Right lung (tissue), 10 donors: ENCODE measurements around the gene SALL4. TPM values are rescaled to one million over a fixed set of nuclear protein-coding genes. Genes with fewer than 3 reads are reported as not detected.
A peak's percentile ranks its signal among the peaks of the same experiment; 100 is the strongest.
"Not testable (repeated sequence)": the region's sequence is repeated elsewhere in the genome, so short reads cannot be mapped to it uniquely, and the experiment has no call there.

ENCODE experiments used
- DNase-seq, 2 donors: peaks; one replicate each; pipeline ENCODE4 v3.0.0-alpha.2; 2013
- long read RNA-seq, 8 donors: transcript quantifications; one replicate each; lab custom pipeline, GENCODE V29; 2026
- polyA plus RNA-seq, 5 donors: library from polyadenylated mRNA; unstranded; fragments of 120-200 nt; gene quantifications; one replicate each; pipeline versions ENCODE4 v1.2.1 to v1.2.3, GENCODE V29; 2013; ENCODE audit warnings: inconsistent platforms in 1 of 5, low replicate concordance in 1 of 5; ENCODE audit not compliant: insufficient read length in 5 of 5, insufficient read depth in 1 of 5

The SALL4 gene
- polyA plus RNA-seq: 10 to 100 TPM; 14.8 to 27.5 (median 18.5) TPM
- long read RNA-seq, donor 1: 0 reads
- long read RNA-seq, donor 2: 0 reads
- long read RNA-seq, donor 3, partial matches to known transcripts: 0 of 1 reads
- long read RNA-seq, donor 3, other reads (novel, unspliced or antisense): 0 of 1 reads
- long read RNA-seq, donor 4, partial matches to known transcripts: 0 of 1 reads
- long read RNA-seq, donor 4, other reads (novel, unspliced or antisense): 0 of 1 reads
- long read RNA-seq, donor 5, partial matches to known transcripts: 0 of 3 reads
- long read RNA-seq, donor 5, other reads (novel, unspliced or antisense): 0 of 3 reads
- long read RNA-seq, donor 6, partial matches to known transcripts: 0 of 2 reads
- long read RNA-seq, donor 6, other reads (novel, unspliced or antisense): 0 of 2 reads
- long read RNA-seq, donor 7, partial matches to known transcripts: 0 of 1 reads
- long read RNA-seq, donor 7, other reads (novel, unspliced or antisense): 0 of 1 reads
- long read RNA-seq, donor 8: 0 reads

DNA sequence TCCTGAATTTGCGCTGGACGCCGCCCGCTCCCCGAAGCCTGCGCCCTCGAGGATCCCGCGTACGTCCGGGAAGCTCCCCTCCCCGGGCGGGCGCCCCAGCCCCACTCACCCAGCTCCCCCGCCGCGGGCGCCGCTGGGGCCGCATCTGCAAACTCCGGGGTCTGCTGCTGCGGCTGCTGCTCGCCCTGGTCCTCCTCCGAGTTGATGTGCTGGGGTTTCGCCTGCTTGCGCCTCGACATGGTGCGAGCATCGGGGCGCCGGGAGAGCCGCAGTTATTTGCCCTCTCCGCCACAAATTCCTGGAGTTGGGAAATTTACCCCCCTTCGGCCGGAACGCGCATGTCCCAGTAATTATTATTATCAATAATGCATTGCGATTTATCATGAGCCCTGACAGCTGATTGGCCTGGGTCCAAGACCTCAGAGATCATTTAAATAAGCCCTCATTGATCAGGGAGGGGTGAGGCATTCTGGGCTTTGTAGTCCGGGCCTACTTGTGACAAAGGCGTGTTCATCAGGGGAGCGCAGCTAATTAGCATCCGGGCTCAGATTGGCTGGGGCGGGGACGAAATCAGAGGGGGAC is at the start of gene SALL4:
Gene SALL4, minus strand, starts transcription at position 352 of the 582 bp plus-strand sequence. Its CDS starts 113 bp downstream, at position 239.
- DNase-seq: peak; percentile 38 to 57

DNA sequence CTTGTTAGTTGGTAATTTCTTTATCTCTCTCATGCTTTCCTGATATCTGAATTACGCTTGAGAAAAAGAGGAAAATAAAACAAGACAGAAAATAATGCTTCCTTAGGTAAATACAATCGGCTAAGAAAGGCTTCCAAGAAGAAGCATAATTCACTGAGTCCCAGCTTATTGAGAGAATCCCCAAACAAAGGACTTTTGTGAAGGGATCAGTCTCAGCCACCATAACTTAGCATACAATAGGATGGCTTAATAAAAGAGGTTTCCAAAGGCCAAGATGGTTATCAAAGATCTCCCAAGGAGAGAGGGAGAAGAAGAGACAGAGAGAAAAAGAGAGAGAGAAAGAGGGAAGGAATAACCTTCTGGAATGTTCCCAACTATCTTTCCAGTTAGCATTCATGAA is 46.0 kb upstream of the SALL4 start:
- DNase-seq: no peak

DNA sequence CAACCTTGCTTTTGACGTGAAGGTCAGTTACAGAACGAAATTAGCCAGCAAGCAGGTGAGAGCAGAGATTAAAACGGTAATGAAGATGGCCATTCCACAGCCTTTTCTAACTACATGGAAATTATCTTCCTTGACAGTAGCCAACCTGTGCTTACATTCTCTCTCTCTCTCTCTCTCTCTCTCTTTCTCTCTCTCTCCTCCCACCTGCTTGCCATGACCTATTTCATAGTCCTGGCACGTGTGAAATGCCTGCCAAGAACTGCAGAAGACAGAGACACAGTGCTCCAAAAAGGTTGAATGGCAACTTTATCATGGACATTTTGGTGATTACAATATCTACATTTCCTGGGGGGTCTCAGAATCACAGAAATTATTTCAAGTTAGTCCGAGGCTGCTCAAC is 38.5 kb upstream of the SALL4 start:
- no peak for DNase-seq

DNA sequence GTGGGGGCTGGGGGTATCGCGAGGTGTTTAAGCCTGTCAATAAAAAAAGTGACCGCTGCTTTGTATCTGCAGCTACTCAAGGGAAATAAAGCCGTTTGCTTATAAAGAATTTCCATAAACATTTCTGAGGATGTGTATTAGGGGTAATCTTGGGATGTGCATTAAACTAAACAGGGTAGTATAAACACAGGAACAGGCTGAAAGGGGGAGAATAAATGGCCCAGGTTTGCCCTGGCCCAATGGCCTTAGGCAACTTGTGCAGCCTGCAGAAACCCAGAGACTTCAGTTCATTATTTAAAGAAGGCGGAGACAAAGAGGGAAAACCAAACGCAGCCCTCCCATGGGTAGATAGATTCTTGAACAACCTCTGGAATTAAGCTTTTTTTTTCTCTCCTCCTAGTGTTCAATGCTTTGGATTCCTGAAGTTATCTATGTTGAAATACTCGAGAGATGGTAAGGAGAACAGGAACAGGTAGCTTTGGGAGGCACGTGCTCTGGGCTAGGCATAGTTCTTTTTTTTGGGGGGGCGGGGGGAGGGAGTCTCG is 35.6 kb upstream of the SALL4 start:
- no peak for DNase-seq

DNA sequence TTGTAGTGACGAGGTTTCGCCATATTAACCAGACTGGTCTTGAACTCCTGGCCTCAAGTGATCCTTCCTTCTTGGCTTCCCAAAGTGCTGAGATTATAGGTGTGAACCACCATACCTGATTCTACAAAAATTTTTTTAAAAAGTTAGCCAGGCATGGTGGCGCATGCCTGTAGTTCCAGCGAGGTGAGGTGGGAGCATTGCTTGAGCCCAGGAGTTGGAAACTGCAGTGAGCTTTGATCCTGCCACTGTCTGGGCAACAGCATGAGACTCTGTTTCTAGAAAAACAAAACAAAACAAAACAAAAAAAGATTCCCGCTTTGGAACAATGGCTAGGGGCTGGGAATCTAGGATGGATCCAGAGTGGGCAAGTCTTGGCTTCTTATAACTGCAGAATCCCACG is 35.1 kb upstream of the SALL4 start:
- DNase-seq: no peak

DNA sequence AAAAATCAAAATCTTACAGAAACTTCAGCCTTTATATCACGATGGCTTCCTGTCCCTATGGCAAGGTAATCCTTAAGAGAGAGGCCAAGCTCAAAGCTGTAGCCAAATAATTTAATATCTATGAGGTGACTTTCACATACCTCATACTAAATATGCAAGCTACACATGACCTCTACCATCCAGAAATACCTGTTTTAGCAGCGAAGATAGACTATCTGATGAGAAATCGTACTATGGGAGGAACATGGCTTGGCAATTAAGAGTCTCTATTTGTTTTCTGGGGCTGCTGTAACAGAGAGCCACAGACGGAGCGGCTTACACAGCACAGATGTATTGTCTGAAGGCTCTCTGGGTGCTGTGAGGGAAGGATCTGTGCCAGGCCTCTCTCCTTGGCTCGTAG is 31.0 kb upstream of the SALL4 start:
- no peak for DNase-seq

DNA sequence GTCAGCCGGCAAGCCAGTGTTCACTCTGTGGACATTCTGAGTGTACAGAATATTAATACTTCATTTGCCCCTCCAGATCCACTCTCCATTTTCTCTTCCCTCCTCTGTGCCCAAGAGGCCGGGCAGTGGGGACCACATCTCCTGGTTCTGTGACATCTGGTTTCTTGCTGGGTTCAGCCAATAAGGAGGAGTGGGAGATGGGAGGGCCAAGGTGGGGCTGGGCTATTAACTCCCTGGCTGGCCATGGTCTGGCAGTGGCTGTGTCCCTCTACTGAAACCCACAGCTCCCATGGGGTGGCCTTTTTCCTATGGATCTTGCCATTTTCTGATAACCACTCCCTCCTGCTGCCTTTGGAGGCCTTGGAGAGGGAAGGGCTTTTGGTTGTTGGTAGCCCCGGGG is 30.0 kb upstream of the SALL4 start:
- DNase-seq: no peak

DNA sequence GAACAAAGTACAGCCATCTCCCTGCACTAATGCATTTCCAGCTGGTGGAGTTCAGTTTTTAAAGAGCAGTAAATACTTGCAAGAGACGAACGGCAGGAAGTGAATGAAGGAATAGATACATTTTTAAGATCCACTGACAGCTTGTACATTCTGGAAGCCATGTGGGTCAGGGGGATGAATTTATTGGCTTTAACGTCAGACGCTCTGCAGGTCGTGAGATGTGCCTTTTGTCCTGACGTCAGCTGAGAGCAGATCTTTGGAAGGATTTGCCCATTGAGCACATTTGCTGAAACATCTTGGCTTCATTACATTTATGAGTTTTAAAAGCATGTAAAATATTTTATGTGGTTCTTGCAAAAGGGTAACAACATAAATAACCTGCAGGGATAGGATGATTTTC is 29.5 kb upstream of the SALL4 start:
- DNase-seq: no peak

DNA sequence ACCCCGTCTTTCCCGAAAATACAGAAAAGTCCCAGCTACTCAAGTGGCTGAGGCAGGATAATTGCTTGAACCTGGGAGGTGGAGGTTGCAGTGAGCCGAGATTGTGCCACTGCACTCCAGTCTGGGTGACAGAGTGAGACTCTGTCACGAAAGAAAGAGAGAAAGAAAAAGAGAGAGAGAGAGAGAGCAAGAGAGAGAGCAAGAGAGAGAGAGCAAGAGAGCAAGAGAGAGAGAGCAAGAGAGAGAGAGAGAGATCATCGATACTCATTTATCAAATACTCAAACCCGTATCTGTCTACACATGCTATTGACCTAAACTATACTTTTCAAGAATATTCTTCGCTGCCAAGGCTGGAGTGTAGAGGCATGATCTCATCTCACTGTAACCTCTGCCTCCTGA is 28.2 kb upstream of the SALL4 start:
- no peak for DNase-seq

DNA sequence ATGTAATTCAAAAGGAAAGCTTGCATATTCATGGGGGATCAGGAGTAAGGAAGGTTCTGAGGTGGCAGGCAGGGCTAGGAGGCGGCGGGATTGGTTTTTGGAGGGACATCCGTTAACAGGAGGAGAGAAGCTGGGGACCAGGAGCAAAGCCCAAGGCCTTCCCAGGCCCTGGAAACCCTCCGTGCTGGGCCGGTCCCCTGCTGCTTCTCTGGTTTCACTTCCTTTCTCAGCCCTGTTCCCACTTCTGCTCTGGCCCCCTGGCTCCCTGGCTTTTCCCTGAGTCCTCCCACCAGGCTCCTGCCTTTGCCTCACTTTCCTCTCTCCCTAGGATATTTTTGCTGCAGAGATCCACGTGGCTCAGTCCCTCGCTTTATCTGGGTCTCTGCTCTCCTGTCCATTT is 26.4 kb upstream of the SALL4 start:
- DNase-seq: no peak

DNA sequence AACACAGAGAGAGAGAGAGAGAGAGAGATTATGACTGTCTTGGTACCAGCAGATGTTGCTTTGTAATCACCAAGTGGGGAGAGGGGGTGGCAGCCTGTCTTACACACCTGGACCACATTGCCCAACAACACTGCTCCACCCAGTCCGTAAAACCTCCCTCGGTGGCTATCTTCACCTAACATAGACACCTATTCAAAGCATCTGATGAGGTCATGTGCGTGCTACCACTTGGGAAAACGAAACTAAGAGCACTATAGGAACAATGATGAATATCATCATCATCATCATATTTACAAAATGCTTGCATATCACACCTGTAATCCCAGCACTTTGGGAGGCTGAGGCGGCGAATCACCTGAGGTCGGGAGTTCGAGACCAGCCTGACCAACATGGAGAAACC is 24.1 kb upstream of the SALL4 start:
- no peak for DNase-seq

DNA sequence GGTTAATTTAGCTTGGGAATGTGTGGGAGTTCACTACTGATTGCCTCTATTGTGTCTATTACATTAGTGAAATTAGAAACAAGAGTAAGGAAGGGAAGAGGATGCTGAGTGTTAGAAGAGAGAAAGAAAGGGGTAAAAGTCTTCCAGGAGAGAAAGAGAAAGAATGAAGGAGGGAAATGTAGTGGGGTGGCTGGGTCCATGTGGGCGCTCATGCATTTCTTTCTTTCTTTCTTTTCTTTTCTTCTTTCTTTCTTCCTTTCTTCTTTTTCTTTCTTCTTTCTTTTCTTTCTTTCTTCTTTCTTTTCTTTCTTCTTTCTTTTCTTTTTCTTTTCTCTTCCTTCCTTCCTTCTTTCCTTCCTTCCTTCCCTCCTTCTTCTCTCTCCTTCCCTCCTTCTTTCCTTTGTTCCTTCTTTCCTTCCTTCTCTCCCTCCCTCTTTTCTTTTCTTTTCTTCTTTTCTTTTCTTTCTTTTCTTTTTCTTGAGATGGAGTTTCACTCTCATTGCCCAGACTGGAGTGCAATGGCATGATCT is 16.2 kb upstream of the SALL4 start:
- DNase-seq: no peak

DNA sequence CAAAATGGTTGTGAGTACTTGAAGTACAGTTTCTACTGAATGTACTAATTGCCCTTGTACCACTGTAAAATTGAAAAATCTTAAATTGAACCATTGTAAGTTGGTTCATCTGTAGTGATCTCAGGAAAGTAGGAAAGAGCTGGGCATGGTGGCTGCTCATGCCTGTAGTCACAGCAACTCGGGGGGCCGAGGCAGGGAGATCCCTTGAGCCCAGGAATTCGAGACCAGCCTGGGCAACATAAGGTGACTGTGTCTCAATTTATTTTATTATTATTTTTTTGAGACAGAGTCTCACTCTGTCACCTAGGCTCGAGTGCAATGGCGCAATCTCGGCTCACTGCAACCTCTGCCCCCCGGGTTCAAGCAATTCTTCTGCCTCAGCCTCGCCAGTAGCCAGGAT is 14.5 kb upstream of the SALL4 start:
- not testable (repeated sequence) for DNase-seq

DNA sequence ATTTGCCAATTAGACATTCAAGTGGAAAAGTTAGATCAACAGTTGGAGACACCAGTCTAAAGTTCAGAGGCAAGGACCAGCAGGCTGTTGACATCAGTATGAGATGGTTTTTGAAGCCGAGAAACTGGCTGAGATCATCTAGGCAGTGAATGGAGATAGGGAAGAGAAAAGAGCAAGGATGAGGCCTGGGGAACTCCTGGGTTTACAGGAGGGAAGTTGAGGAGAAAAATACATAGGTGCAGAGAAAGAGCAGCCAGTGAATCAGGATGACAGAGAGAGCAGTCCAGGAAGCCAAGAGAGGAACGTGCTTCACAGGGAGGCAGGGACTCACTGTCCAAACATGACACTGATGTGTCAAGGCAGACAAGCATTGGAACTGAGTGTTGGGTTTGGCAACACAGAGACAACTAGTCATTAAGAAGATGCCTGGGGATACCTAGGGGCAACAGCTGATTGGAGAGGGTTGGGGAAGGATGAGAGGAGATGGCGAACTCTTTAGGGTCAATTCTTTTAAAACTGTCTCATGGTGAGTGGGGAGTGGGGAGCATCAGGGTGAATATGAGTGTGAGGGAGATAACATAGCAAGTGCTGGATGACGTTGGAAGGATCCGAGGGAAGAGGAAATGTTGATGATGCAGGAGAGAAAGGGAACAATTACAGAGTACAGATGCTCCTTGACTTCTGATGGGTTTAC is 13.2 kb upstream of the SALL4 start:
- DNase-seq: no peak

DNA sequence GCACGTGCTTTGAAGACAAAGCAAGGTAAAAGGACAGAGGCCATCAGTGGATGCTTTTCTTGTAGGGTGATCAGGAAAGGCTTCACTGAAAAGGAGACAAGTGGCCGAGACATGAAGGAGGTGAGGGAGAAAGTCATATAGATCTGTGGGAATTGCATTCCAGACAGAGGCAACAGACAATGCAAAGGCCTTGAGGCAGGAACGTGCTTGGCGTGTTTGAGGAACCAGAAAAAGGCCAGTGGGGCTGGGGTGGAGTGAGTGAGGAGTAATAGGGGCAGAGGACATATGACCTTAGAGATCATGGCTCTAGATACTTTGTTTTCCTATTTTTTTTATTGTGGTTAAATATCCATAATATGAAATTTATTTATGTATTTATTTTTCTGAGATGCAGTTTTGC is 10.5 kb upstream of the SALL4 start:
- no peak for DNase-seq

DNA sequence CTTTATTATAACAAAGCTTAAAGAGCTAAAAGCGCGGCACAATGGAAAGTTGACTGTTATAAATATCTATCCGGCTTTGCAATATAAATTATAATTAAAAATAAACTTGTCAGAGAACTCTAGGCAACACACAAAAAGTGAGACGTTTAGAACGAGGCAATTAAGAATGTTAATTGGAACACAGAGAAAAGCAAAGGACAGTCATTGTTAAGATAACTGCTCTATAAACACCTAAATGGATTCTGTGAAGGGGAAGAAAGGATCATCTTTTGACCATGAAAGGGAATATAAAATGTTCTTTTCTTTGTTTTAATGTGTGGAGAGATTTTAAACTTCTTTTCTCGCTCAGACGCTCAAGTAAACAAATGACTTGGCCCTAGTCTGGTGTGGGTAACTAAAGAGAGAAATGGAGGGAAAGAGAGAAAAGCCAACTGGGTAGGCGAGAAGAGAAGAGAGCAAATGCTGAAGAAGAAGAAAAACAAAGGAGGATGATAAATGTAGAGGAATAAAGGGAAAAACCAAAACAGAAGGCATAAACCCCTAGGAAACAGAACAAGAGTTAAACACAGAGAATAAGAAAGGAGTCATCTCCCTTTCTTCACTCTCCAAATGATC is 9.3 kb upstream of the SALL4 start:
- DNase-seq: no peak

DNA sequence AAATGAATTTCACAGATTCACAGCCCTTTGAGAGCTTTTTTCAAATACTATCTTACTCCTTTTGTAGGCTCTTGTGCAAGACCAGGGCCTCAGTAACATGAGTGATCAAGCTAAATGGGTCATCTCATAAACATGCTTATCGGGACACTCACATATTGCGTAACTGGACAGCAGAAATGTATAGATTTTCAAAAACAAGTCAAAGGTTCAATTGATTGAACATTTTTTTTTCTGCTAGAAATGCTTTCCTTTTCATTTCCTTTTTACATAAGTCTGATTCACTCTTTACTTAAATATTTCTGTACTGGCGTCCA is 8.7 kb upstream of the SALL4 start:
- peak; percentile 41 to 59 for DNase-seq

DNA sequence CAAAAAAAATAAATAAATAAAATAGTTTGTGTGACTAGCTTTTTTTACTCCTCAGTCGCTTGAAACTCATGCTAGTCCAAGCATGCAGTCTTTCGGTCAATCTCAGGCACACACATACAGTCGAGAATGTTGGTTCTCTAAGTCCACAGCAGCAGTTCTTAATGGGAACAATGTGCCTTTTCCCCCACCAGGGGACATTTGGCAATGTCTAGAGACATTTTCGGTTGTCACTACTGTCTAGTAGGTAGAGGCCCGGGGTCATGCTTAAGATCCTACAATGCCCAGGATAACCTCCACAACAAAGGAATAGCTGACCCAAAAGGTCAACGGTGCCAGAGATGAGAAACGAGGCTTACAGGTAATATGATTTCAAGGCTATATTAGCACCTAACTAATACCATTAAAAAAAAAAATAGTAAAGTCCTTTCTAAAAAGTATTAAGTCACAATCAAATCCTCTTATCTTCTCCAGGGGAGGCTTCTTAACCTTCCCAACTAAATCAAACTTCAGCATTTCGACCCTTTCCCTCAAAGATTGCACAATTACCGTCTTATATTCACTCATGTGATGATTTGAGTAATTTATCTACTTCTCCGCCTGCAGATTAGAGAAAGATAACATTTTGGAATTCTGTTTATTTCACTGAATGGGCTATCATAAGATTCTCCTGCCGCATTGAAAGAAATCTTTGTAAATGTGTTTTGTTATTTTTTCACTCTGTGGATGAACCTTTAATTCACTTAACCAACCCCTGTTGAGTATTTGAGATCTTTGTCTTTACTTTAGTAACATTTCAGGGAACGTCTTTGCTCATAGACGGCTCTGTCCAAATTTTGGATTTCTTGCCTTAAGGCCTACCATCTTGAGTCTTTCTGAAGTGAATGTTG is 8.1 kb upstream of the SALL4 start:
- no peak for DNase-seq

DNA sequence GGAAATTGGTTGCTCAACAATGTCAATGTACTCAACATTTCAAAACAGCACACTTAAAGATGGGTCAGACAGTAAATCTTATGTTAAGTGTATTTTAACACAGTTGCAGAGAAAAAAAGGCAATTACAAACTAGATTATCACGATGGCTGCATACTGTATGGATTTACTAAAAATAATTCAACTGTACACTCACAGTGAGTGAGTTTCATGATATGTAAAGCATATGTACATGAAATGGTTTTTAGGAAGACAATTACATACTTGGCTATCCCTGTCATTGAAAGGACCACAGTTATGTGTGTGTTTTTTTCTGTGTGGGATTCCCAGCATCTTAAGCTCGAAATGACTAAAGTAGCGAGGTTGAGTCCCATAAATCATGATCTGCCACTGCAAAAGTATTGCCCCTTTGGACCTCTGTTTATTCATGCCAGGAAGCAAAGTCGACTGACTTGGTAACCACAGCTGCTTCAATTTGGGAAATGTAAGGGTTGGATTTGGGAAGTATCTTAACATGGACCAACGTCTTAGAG is 5.5 kb upstream of the SALL4 start:
- no peak for DNase-seq

DNA sequence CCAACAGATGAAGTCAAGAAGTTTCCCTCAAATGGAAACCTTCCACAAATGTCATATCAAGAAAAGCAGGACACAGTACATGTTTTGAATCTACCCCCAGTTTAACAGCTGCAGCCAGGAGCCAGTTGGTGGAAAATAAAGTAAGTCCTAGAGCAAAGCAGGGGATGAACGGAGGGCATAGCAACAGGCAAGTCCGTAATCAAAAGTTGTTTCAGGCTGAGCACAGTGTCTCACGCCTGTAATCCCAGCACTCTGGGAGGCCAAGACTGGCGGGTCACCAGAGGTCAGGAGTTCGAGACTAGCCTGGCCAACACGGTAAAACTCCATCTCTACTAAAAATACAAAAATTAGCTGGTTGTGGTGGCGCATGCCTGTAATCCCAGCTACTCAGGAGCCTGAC is 2.4 kb upstream of the SALL4 start:
- no peak for DNase-seq
